HG03575 (cell line): Measurements from ENCODE around the gene HLCS.

Source experiments
- ATAC-seq: cut with Tn5 transposase; IDR thresholded peaks from one replicate; pipeline ENCODE4 v1.9.1; 2021; ENCODE audit not compliant: unreplicated experiment, insufficient number of reproducible peaks, low FRiP score; ENCODE audit errors: extremely low read depth

HLCS gene

GRCh38 chr21:36722370-36723368 is 243.8 kb downstream of the HLCS start:
- ATAC-seq: no peak

DNA sequence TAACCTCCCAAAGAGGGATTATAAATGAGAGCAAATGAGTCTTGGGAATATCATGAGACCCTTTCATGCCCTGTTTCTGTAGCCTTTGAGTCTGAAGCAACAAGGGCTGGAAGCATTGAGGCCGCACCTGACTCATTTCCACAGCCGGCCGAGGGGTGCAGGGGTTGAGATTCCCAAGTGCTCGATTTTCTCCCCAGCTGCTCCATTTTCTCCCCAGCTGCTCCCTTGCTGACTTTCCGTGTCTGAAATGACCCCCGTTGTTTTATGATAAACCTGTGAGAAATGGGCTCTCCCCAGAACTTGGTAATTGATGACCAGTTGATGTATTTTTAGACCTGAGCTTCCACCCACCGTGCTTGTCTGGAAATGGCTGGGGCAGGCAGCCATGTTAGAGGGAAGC is 244.7 kb downstream of the HLCS start:
- no peak for ATAC-seq

GRCh38 chr21:36719614-36720013 is 246.9 kb downstream of the HLCS start:
- ATAC-seq: no peak

GRCh38 chr21:36718951-36719501 is 247.4 kb downstream of the HLCS start:
- no peak for ATAC-seq

- no peak for ATAC-seq
Measured at GRCh38 chr21:36717976-36718375, 248.5 kb downstream of the HLCS start.

DNA sequence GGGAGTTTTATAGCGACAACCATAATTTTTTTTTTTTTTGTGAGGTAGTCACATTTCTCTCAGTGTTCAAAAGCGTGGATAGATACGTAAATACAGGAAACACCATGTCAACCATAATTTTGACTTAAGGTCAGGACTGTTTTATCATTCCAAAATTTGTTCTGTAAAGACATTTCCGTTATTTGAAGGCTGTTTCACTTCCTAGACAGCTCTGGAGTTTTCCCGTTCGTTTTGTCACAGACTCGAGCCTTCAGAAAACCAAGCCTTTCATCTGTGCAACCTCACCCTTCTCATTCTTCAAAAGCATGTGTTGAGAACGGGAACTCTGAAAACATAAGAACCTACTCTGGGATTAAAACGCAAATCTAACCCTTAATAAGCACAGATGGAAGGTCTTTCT is 249.6 kb downstream of the HLCS start:
- ATAC-seq: no peak

GRCh38 chr21:36716387-36716786 is 250.1 kb downstream of the HLCS start:
- no peak for ATAC-seq

- ATAC-seq: no peak
Measured at GRCh38 chr21:36713746-36714145, 252.7 kb downstream of the HLCS start.

GRCh38 chr21:36710729-36711048 is 255.8 kb downstream of the HLCS start:
- ATAC-seq: no peak

- no peak for ATAC-seq
Measured at GRCh38 chr21:36709868-36710728, 256.4 kb downstream of the HLCS start.

- no peak for ATAC-seq
Measured at GRCh38 chr21:36709030-36709867, 257.2 kb downstream of the HLCS start.

GRCh38 chr21:36708286-36709029 is 258.0 kb downstream of the HLCS start:
- ATAC-seq: no peak

DNA sequence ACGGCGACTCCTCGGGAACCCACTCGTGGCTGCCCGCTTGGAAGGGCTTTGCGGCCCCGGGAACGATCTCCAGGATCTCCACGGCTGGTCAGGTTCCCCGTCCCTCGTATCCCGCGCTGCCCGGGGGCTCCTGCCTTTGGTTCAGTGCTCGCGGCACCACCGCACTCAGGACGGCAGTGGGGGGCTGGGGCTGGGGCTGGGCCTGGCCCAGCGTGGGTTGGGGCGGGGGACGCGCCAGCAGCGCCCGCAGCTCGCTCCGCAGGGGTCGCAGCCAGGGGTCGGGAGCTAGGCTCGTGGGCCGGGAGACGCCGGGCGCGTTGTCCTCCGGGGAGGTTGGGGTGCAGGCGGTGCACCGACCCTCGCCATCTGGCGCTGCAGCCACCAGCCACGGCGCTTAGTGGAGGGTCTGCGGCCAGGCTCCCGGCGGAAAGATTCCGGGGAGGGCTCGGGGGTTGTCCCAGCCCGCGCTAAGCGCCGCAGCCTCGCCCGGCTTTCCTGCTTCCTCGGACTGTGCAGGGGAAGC is 258.6 kb downstream of the HLCS start:
- no peak for ATAC-seq

DNA sequence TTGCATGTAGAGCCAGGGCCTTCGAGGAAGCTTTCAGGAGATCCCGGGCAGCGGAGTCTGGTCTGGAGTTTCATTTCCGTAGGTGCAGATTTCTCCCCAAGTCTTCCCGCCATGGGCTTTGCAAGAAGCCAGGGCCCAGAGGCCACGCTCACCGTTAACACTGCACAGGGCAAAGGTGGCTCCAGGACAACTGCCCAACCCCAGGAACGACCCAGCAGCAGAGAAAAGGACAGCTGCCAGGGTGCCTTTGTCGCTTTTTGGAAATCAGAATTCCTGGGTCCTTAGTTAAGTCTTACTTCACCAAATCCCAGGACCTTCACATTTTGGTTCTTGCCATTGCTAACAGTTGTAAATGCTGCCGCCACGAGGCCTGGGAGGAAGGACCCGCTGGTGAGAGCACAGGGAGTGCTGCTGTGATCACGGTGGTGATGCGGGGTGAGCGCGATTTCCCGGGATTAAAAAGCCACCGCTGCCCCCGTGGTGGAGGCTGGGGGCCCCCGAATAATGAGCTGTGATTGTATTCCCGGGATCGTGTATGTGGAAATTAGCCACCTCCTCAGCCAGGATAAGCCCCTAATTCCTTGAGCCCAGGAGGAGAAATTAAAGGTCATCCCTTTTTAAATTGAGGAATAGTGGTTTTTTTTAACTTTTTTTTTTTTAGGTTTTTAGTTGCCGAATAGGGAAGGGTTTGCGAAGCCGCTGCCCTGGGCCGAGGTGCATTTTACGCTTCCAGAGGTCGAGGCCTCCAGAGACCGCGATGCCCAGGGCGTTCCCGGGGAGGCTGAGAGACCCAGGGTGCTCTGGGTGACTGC is 259.3 kb downstream of the HLCS start:
- no peak for ATAC-seq

DNA sequence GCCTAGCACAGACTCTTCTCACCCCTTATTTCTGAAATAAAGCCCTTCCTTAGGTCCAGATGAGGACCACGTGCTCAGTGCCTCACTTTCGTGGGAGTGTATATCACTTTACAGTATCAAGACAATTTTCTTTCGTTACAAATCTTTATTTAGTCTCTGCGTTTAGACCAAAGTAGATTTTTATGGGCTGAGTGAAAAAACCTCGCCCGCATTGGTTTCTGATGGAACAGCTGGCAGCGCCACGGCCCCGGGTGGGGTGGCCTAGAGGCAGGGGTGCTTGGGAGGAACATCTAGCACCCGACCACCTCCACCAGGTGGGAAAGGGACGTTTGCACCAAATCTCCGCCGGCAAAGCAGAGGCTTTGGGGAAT is 260.0 kb downstream of the HLCS start:
- ATAC-seq: no peak

GRCh38 chr21:36705679-36706481 is 260.6 kb downstream of the HLCS start:
- ATAC-seq: no peak
